SK-N-SH (cell line): ENCODE data around the gene RIMS4. TPM values are rescaled to one million over a fixed set of nuclear protein-coding genes. Genes with fewer than 3 reads are reported as not detected.

Experiments used
- CTCF ChIA-PET: fragments of 300-600, 350-600 bp; formaldehyde crosslinking; extraction: SDS; loops from one replicate; lab custom pipeline; 2021; lab: Yijun Ruan, JAX
- POLR2A ChIA-PET: fragments of 350-600 bp; sonication (Branson Sonifier 250); formaldehyde crosslinking; extraction: SDS; loops from one replicate; lab custom pipeline; 2020; ENCODE audit warnings: antibody characterized with exemption, inconsistent platforms; lab: Yijun Ruan, JAX
- DNase-seq: peaks from one replicate; pipeline ENCODE4 v3.0.0; 2012
- H2AFZ ChIP-seq: fragments of 200-600 bp; sonication (generic); 2 replicates; pipeline ENCODE4 v1.8.1; 2016; ENCODE audit warnings: antibody characterized with exemption, mild to moderate bottlenecking, low read depth
- H3F3A ChIP-seq: fragments of 200-600 bp; sonication (generic); replicated peaks from 2 replicates; pipeline ENCODE3; 2016; ENCODE audit warnings: antibody characterized with exemption, mild to moderate bottlenecking; ENCODE audit not compliant: insufficient read depth
- H3K27ac ChIP-seq, 2 experiments: fragments of 200-500 bp in 1 of 2; fragments of 200-600 bp in 1 of 2; sonication (Bioruptor generic) in 1 of 2; sonication (generic), shearing (Covaris generic) in 1 of 2; 2 replicates each; pipeline versions ENCODE4 v1.5.1 to v1.6.1; 2014 to 2016; ENCODE audit warnings: low read depth in 2 of 2, inconsistent platforms in 1 of 2, low read length in 1 of 2, mild to moderate bottlenecking in 1 of 2, mixed read lengths in 1 of 2
- H3K27me3 ChIP-seq: fragments of 200-600 bp; sonication (generic), shearing (Covaris generic); 2 replicates; pipeline ENCODE4 v1.6.1; 2016; ENCODE audit warnings: mixed run types; ENCODE audit not compliant: insufficient read depth
- H3K36me3 ChIP-seq, 2 experiments: fragments of 200-500 bp in 1 of 2; fragments of 200-600 bp in 1 of 2; sonication (Bioruptor generic) in 1 of 2; sonication (generic) in 1 of 2; replicated peaks in 1 of 2; 2 replicates each; pipeline versions ENCODE3 to v1.5.1; 2014 to 2016; ENCODE audit warnings: low read length in 1 of 2, mild to moderate bottlenecking in 1 of 2; ENCODE audit not compliant: insufficient read depth in 2 of 2, control insufficient read depth in 1 of 2
- H3K4me1 ChIP-seq, 2 experiments: fragments of 200-500 bp in 1 of 2; fragments of 200-600 bp in 1 of 2; sonication (Bioruptor generic) in 1 of 2; sonication (generic), shearing (Covaris generic) in 1 of 2; 2 replicates each; pipeline versions ENCODE4 v1.5.1 to v1.6.1; 2014 to 2016; ENCODE audit warnings: low read depth in 1 of 2, low read length in 1 of 2, mixed run types in 1 of 2; ENCODE audit not compliant: insufficient read depth in 2 of 2, control insufficient read depth in 1 of 2
- H3K4me2 ChIP-seq: fragments of 200-600 bp; sonication (generic), shearing (Covaris generic); 2 replicates; pipeline ENCODE4 v1.6.1; 2017; ENCODE audit warnings: mixed run types
- H3K4me3 ChIP-seq, 2 experiments: fragments of 200-500 bp in 1 of 2; fragments of 200-600 bp in 1 of 2; sonication (Bioruptor generic) in 1 of 2; sonication (generic), shearing (Covaris generic) in 1 of 2; 2 replicates each; pipeline versions ENCODE4 v1.5.1 to v1.8.1; 2014 to 2016; ENCODE audit warnings: low read depth in 2 of 2, inconsistent platforms in 1 of 2, low read length in 1 of 2, mild to moderate bottlenecking in 1 of 2, mixed read lengths in 1 of 2, moderate library complexity in 1 of 2
- H3K79me2 ChIP-seq: fragments of 200-600 bp; sonication (generic); 2 replicates; pipeline ENCODE4 v1.8.1; 2017; ENCODE audit warnings: mild to moderate bottlenecking; ENCODE audit not compliant: insufficient read depth
- H3K9ac ChIP-seq: fragments of 200-600 bp; sonication (generic); 2 replicates; pipeline ENCODE4 v1.6.1; 2017; ENCODE audit warnings: mixed run types
- H3K9me2 ChIP-seq: fragments of 200-600 bp; sonication (generic); 2 replicates; pipeline ENCODE4 v1.6.1; 2017; ENCODE audit warnings: mixed run types
- H3K9me3 ChIP-seq: fragments of 200-600 bp; sonication (generic); 2 replicates; pipeline ENCODE4 v1.6.1; 2017; ENCODE audit warnings: mixed run types, mild to moderate bottlenecking, moderate library complexity
- H4K20me1 ChIP-seq: fragments of 200-600 bp; sonication (generic); 2 replicates; pipeline ENCODE4 v1.6.1; 2017; ENCODE audit warnings: mild to moderate bottlenecking, mixed run types; ENCODE audit not compliant: insufficient read depth
- ELF1 ChIP-seq: IDR thresholded peaks from 2 replicates; pipeline ENCODE4 v1.4.0; 2012
- EP300 ChIP-seq, 2 experiments: IDR thresholded peaks; 2 replicates each; pipeline versions ENCODE4 v1.4.0 to v1.6.1; 2012; ENCODE audit warnings: borderline replicate concordance in 1 of 2, low read depth in 1 of 2, low read length in 1 of 2
- EZH2phosphoT487 ChIP-seq: fragments of 200-600 bp; sonication (generic); IDR thresholded peaks from 2 replicates; pipeline ENCODE4 v1.6.1; 2017; ENCODE audit warnings: low read depth, mixed run types, mild to moderate bottlenecking, antibody characterized with exemption, moderate library complexity, borderline replicate concordance
- GABPA ChIP-seq: IDR thresholded peaks from 2 replicates; pipeline ENCODE4 v1.4.0; 2012; ENCODE audit warnings: low read depth, mild to moderate bottlenecking
- JUND ChIP-seq: IDR thresholded peaks from 2 replicates; pipeline ENCODE4 v1.4.0; 2012
- MEF2A ChIP-seq: IDR thresholded peaks from 2 replicates; pipeline ENCODE4 v1.4.0; 2012; ENCODE audit warnings: low read depth, borderline replicate concordance
- MXI1 ChIP-seq: IDR thresholded peaks from 2 replicates; pipeline ENCODE4 v1.6.1; 2012; ENCODE audit warnings: mild to moderate bottlenecking, low read depth, low read length, improper control_type of control experiment
- NFIC ChIP-seq: IDR thresholded peaks from 2 replicates; pipeline ENCODE4 v1.4.0; 2012; ENCODE audit warnings: borderline replicate concordance
- POLR2AphosphoS5 ChIP-seq: IDR thresholded peaks from 2 replicates; pipeline ENCODE4 v1.6.1; 2012; ENCODE audit warnings: low read depth, low read length
- RCOR1 ChIP-seq: fragments of 150-350 bp; IDR thresholded peaks from 2 replicates; pipeline ENCODE4 v1.6.1; 2017; ENCODE audit warnings: antibody characterized with exemption, low read length
- REST ChIP-seq: IDR thresholded peaks from 2 replicates; pipeline ENCODE4 v1.6.1; 2012; ENCODE audit warnings: mild to moderate bottlenecking, low read depth, low read length, moderate library complexity
- RXRA ChIP-seq: IDR thresholded peaks from 2 replicates; pipeline ENCODE4 v1.4.0; 2012; ENCODE audit warnings: low read depth, mild to moderate bottlenecking, borderline replicate concordance
- SIN3A ChIP-seq: IDR thresholded peaks from 2 replicates; pipeline ENCODE4 v1.6.1; 2012; ENCODE audit warnings: low read depth, mild to moderate bottlenecking, low read length, moderate library complexity, borderline replicate concordance
- TAF1 ChIP-seq: IDR thresholded peaks from 2 replicates; pipeline ENCODE4 v1.6.1; 2012; ENCODE audit warnings: low read depth, mild to moderate bottlenecking, low read length, moderate library complexity, borderline replicate concordance
- TCF12 ChIP-seq: IDR thresholded peaks from 2 replicates; pipeline ENCODE4 v1.4.0; 2012
- TEAD4 ChIP-seq: IDR thresholded peaks from 2 replicates; pipeline ENCODE4 v1.4.0; 2012; ENCODE audit warnings: mild to moderate bottlenecking, borderline replicate concordance; ENCODE audit not compliant: insufficient read depth
- USF2 ChIP-seq: fragments of 150-350 bp; IDR thresholded peaks from 2 replicates; pipeline ENCODE4 v1.6.1; 2017; ENCODE audit warnings: antibody characterized with exemption, low read length, low read depth, borderline replicate concordance
- YY1 ChIP-seq: IDR thresholded peaks from 2 replicates; pipeline ENCODE4 v1.4.0; 2012; ENCODE audit warnings: low read depth, mild to moderate bottlenecking
- WGBS: methylation state at CpG from one replicate; pipeline ENCODE4 v1.1.6; 2017; ENCODE audit warnings: low lambda C conversion rate; 5-methylcytosine and 5-hydroxymethylcytosine counted together
- polyA plus RNA-seq, 3 experiments: library from polyadenylated mRNA; depleted of rRNA; stranded (reverse); fragments of >200 nt; gene quantifications; 2 replicates each; pipeline ENCODE4 v1.2.3, GENCODE V29; 2012

Gene RIMS4
- polyA plus RNA-seq, 1 of the 3 experiments (the other 2 are of a cell fraction): 0.13 TPM

GRCh38 chr20:44795836-44796235 lies 14.5 kb downstream of the RIMS4 start:
- no peaks in the 10 kb centered on the region; the same call in 1 of the 2 replicates for H3K27me3 ChIP-seq
- H3K4me3 ChIP-seq: no peak overlapping the region
- no peak overlapping the region for H2AFZ ChIP-seq
- H3K36me3 ChIP-seq: no peaks in the 10 kb centered on the region
- H4K20me1 ChIP-seq: no peaks in the 10 kb centered on the region
- peak overlapping the region in 1 of 2 experiments; percentile 44; a peak in 1 of 4 replicates for H3K27ac ChIP-seq
- no peaks in the 10 kb centered on the region for H3K9me2 ChIP-seq
- peaks cover 0 to 31% of the 10 kb centered on the region in 2 experiments; a peak in 1 of 4 replicates for H3K4me1 ChIP-seq
- H3K79me2 ChIP-seq: no peaks in the 10 kb centered on the region
- WGBS: 39% methylated on average over 4 of the region's 4 CpGs
- DNase-seq: peak; percentile 51
- TF ChIP-seq REST (no peak), ELF1 (no peak), GABPA (no peak), TEAD4 (no peak), RCOR1 (no peak), MXI1 (no peak), POLR2AphosphoS5 (no peak), NFIC (no peak), EP300 (IDR thresholded peaks at IDR 0.05; ENCODE audit: borderline replicate concordance in 1 of 2, low read depth in 1 of 2, low read length in 1 of 2) (no peak), EZH2phosphoT487 (no peak), YY1 (no peak), RXRA (no peak), MEF2A (no peak), USF2 (no peak), TCF12 (no peak), SIN3A (no peak), JUND (no peak), TAF1 (no peak)
- no peaks in the 10 kb centered on the region for H3F3A ChIP-seq
- no peak overlapping the region for H3K9ac ChIP-seq
- ChIA-PET CTCF (interaction anchor here (1.0 to 3.3 kb wide), 4 partner anchors 9 to 112 kb away, joined by 4 to 22 read pairs (median 5); no protein-coding TSS in a partner anchor), POLR2A (no interaction called here)
- H3K9me3 ChIP-seq: no peaks in the 10 kb centered on the region
- no peak overlapping the region for H3K4me2 ChIP-seq
